Loucy (cell line): Measurements from ENCODE around the gene GOT1.

ENCODE experiments used
- CTCF ChIP-seq: fragments of 200-600 bp; sonication (generic); conservative IDR thresholded peaks from 2 replicates; pipeline ENCODE4 v1.5.1; 2014; ENCODE audit warnings: mild to moderate bottlenecking, antibody characterized with exemption, low read length
- EZH2phosphoT487 ChIP-seq: fragments of 200-600 bp; IDR thresholded peaks from 2 replicates; pipeline ENCODE4 v1.6.1; 2018; ENCODE audit warnings: antibody characterized with exemption, mild to moderate bottlenecking, moderate library complexity, borderline replicate concordance

GRCh38 chr10:99421233-99421739, 9.1 kb downstream of the GOT1 start:
- no peak for TF ChIP-seq CTCF
- TF ChIP-seq EZH2phosphoT487 = no peak
